GM12878 (cell line): ENCODE measurements around the gene SYMPK. TPM values are rescaled to one million over a fixed set of nuclear protein-coding genes. Genes with fewer than 3 reads are reported as not detected.

Source experiments
- ATAC-seq: fragments of 200-7000 bp; cut with Tn5 transposase; 3 replicates; pipeline ENCODE4 v1.9.1; 2020; ENCODE audit warnings: mild to moderate bottlenecking, moderate library complexity
- BruUV-seq: library from RNA; stranded (reverse); fragments of 400-500 nt; replicated peaks from 2 replicates; lab custom pipeline; 2021; lab: Mats Ljungman, UMichigan
- CTCF ChIA-PET: fragments of 300-600 bp; sonication (Branson Sonifier 250); formaldehyde crosslinking; extraction: SDS; loops from one replicate; lab custom pipeline; 2021; ENCODE audit warnings: inconsistent platforms; lab: Yijun Ruan, JAX
- POLR2A ChIA-PET: fragments of 350-600 bp; formaldehyde crosslinking; extraction: SDS; loops from one replicate; lab custom pipeline; 2021; ENCODE audit warnings: inconsistent platforms; lab: Charles Lee
- RAD21 ChIA-PET: fragments of 300-600 bp; sonication (Branson Sonifier 250); formaldehyde crosslinking; loops from one replicate; lab custom pipeline; 2023; ENCODE audit warnings: antibody characterized with exemption; ENCODE audit not compliant: unreplicated experiment; lab: Charles Lee
- SMC1A ChIA-PET: fragments of 300-600 bp; sonication (Branson Sonifier 250); formaldehyde crosslinking; loops from one replicate; lab custom pipeline; 2023; ENCODE audit not compliant: unreplicated experiment, uncharacterized antibody; lab: Charles Lee
- DNase-seq: peaks from one replicate; pipeline ENCODE4 v3.0.0-alpha.2; 2011; ENCODE audit warnings: low read depth, low spot score
- FAIRE-seq: peaks from 3 replicates; lab custom pipeline; 2011; peaks lifted over from hg19 to GRCh38; lab: Jason Lieb, UNC
- H2AFZ ChIP-seq: 2 replicates; pipeline ENCODE4 v1.6.0; 2011; ENCODE audit warnings: low read depth, low read length, control low read depth; ENCODE audit not compliant: control insufficient read depth
- H3K27ac ChIP-seq: 2 replicates; pipeline ENCODE4 v1.5.1; 2011; ENCODE audit warnings: control low read depth; ENCODE audit not compliant: control insufficient read depth, insufficient read depth
- H3K27me3 ChIP-seq, 2 experiments: replicated peaks in 1 of 2; 2 replicates each; pipeline versions ENCODE4 v1.6.0 to v1.6.1; 2011; ENCODE audit warnings: low read length in 1 of 2; ENCODE audit not compliant: control insufficient read depth in 2 of 2, insufficient read depth in 2 of 2
- H3K36me3 ChIP-seq, 2 experiments: 2 replicates each; pipeline ENCODE4 v1.5.1; 2011; ENCODE audit warnings: low read length in 1 of 2; ENCODE audit not compliant: control insufficient read depth in 2 of 2, insufficient read depth in 2 of 2
- H3K4me1 ChIP-seq: 2 replicates; pipeline ENCODE4 v1.6.1; 2011; ENCODE audit warnings: mild to moderate bottlenecking, low read length, moderate library complexity, mixed read lengths; ENCODE audit not compliant: control insufficient read depth, insufficient read depth
- H3K4me2 ChIP-seq: 2 replicates; pipeline ENCODE4 v1.6.0; 2011; ENCODE audit warnings: control low read depth; ENCODE audit not compliant: control insufficient read depth, insufficient read depth
- H3K4me3 ChIP-seq: fragments of 200-600 bp; sonication (generic); 2 replicates; pipeline ENCODE4 v1.5.1; 2016
- H3K79me2 ChIP-seq: 2 replicates; pipeline ENCODE4 v1.6.0; 2011; ENCODE audit warnings: low read length; ENCODE audit not compliant: control insufficient read depth, insufficient read depth
- H3K9ac ChIP-seq: 2 replicates; pipeline ENCODE4 v1.8.0; 2011; ENCODE audit warnings: low read length, control low read depth, mixed read lengths; ENCODE audit not compliant: control insufficient read depth, insufficient read depth
- H3K9me3 ChIP-seq: replicated peaks from 3 replicates; pipeline ENCODE4 v1.5.1; 2011; ENCODE audit warnings: mild to moderate bottlenecking, low read length; ENCODE audit not compliant: control insufficient read depth, insufficient read depth
- H4K20me1 ChIP-seq: 2 replicates; pipeline ENCODE4 v1.6.0; 2011; ENCODE audit not compliant: control insufficient read depth, insufficient read depth
- BCL11A ChIP-seq: IDR thresholded peaks from 2 replicates; pipeline ENCODE4 v1.6.1; 2011; ENCODE audit warnings: low read depth, low read length
- EED ChIP-seq: sonication (generic); IDR thresholded peaks from 2 replicates; pipeline ENCODE4 v1.6.1; 2016; ENCODE audit warnings: antibody characterized with exemption, low read depth
- EGR1 ChIP-seq, 2 experiments: IDR thresholded peaks; 1 replicate in 1 of 2; 2 replicates in 1 of 2; pipeline ENCODE4 v1.6.1; 2011 to 2012; ENCODE audit warnings: low read depth in 2 of 2, low read length in 2 of 2, borderline replicate concordance in 1 of 2, mild to moderate bottlenecking in 1 of 2, moderate library complexity in 1 of 2
- ETV6 ChIP-seq, 2 experiments: fragments of 450-650 bp in 1 of 2; IDR thresholded peaks in 1 of 2; conservative IDR thresholded peaks in 1 of 2; 2 replicates each; pipeline ENCODE4 v1.6.1; 2014; ENCODE audit warnings: antibody characterized with exemption in 1 of 2, borderline replicate concordance in 1 of 2, low read depth in 1 of 2, mild to moderate bottlenecking in 1 of 2, moderate library complexity in 1 of 2
- IKZF1 ChIP-seq: fragments of 450-650 bp; conservative IDR thresholded peaks from 2 replicates; pipeline ENCODE4 v1.6.1; 2017; ENCODE audit warnings: antibody characterized with exemption, mild to moderate bottlenecking
- IKZF2 ChIP-seq, 2 experiments: fragments of 450-650 bp; IDR thresholded peaks; 2 replicates each; pipeline ENCODE4 v1.6.1; 2017; ENCODE audit warnings: mild to moderate bottlenecking in 2 of 2, moderate library complexity in 2 of 2
- JUNB ChIP-seq: IDR thresholded peaks from 2 replicates; pipeline ENCODE4 v1.6.1; 2016; ENCODE audit warnings: antibody characterized with exemption, mild to moderate bottlenecking
- MLLT1 ChIP-seq: fragments of 450-650 bp; IDR thresholded peaks from 2 replicates; pipeline ENCODE4 v1.6.1; 2016; ENCODE audit warnings: mild to moderate bottlenecking
- MTA2 ChIP-seq: fragments of 450-650 bp; IDR thresholded peaks from 2 replicates; pipeline ENCODE4 v1.6.1; 2016; ENCODE audit warnings: low read depth, mild to moderate bottlenecking, moderate library complexity
- NFIC ChIP-seq: IDR thresholded peaks from 2 replicates; pipeline ENCODE4 v1.6.1; 2012; ENCODE audit warnings: low read depth, mild to moderate bottlenecking, inconsistent platforms, low read length, moderate library complexity
- NFYB ChIP-seq: IDR thresholded peaks from 2 replicates; pipeline ENCODE4 v1.6.1; 2011; ENCODE audit warnings: low read depth, mild to moderate bottlenecking, low read length, improper control_type of control experiment, moderate library complexity; ENCODE audit not compliant: insufficient read depth
- PAX5 ChIP-seq: IDR thresholded peaks from 2 replicates; pipeline ENCODE4 v1.6.1; 2011; ENCODE audit warnings: low read depth, low read length, borderline replicate concordance
- RBBP5 ChIP-seq: fragments of 200-600 bp; sonication (generic); conservative IDR thresholded peaks from 2 replicates; pipeline ENCODE4 v1.6.1; 2016
- RELB ChIP-seq: fragments of 450-650 bp; IDR thresholded peaks from 2 replicates; pipeline ENCODE4 v1.6.1; 2017; ENCODE audit warnings: low read depth, mild to moderate bottlenecking, moderate library complexity
- RUNX3 ChIP-seq: IDR thresholded peaks from 2 replicates; pipeline ENCODE4 v1.6.1; 2012; ENCODE audit warnings: low read length, inconsistent platforms
- TBL1XR1 ChIP-seq: IDR thresholded peaks from 2 replicates; pipeline ENCODE4 v1.6.1; 2012; ENCODE audit warnings: low read depth, low read length, improper control_type of control experiment
- ZNF592 ChIP-seq: fragments of 450-650 bp; IDR thresholded peaks from 2 replicates; pipeline ENCODE4 v1.6.1; 2017; ENCODE audit warnings: mild to moderate bottlenecking, moderate library complexity
- whole genome bisulfite sequencing: methylation state at CpG from one replicate; pipeline ENCODE4 v1.1.6; 2016; ENCODE audit warnings: low lambda C conversion rate; ENCODE audit not compliant: insufficient replicate concordance, insufficient coverage; ENCODE audit errors: missing lambda C conversion rate; 5-methylcytosine and 5-hydroxymethylcytosine counted together
- in situ Hi-C: fragments of 300-500 bp; cut with MboI; formaldehyde crosslinking; loops from 9 replicates; pipeline ENCODE4 v1.14.3; 2018; ENCODE audit warnings: mixed read lengths
- intact Hi-C: fragments of 100-400 bp; cut with micrococcal nuclease; formaldehyde crosslinking; loops from one replicate; pipeline ENCODE4 v1.14.2; 2022; ENCODE audit not compliant: unreplicated experiment
- polyA plus RNA-seq, 11 experiments: library from polyadenylated mRNA; depleted of rRNA in 4 of 11; unstranded in 6 of 11; stranded (reverse) in 5 of 11; fragments of >200 nt; fragmentation: Nextera tagmentation in 4 of 11; fragmentation: Illumina TruSeq in 1 of 11; extraction: Ambion mirVana in 4 of 11; extraction: Trizol in 1 of 11; gene quantifications; 1 replicate in 1 of 11; 2 replicates in 10 of 11; pipeline versions ENCODE4 v1.2.1 to v1.2.3, GENCODE V29; 2011 to 2016; ENCODE audit warnings: inconsistent platforms in 2 of 11, missing spikeins in 2 of 11, low read depth in 1 of 11
- total RNA-seq, 4 experiments: library from RNA; depleted of rRNA in 3 of 4; stranded (reverse); fragments of >200 nt in 3 of 4; fragmentation: Illumina TruSeq in 1 of 4; extraction: Trizol in 1 of 4; gene quantifications; 2 replicates each; pipeline versions ENCODE4 v1.2.1 to v1.2.3, GENCODE V29; 2013 to 2021

Gene SYMPK
- total and polyA plus RNA-seq, 10 of the 15 experiments (the other 5 are each of a cell fraction or from before 2014, with no cell fraction given), result 0.49 to 109 (median 42.5) TPM

GRCh38 chr19:45790942-45791341 is 72.0 kb downstream of the SYMPK start:
- Histone ChIP-seq H3K4me1 (peaks cover 14% of the 10 kb centered on the region), H3K79me2 (peaks cover 19% of the 10 kb centered on the region), H3K4me3 (peak overlapping the region; percentile 98; the same call in 1 of the 2 replicates), H4K20me1 (no peaks in the 10 kb centered on the region), H3K27me3 (no peaks in the 10 kb centered on the region), H2AFZ (no peak overlapping the region), H3K4me2 (peak overlapping the region; percentile 32), H3K27ac (no peak overlapping the region), H3K36me3 (peaks cover 2 to 12% of the 10 kb centered on the region in 2 experiments; a peak in 3 of 4 replicates), H3K9ac (no peak overlapping the region), H3K9me3 (no peaks in the 10 kb centered on the region)
- no TSS peak for BruUV-seq
- peak; percentile 16 for ATAC-seq
- WGBS, result 24% methylated on average over 8 of the region's 8 CpGs
- in situ Hi-C loops (no loop called here), intact Hi-C loops (no loop called here)
- DNase-seq, result no peak
- CTCF ChIA-PET, result interaction anchor here (0.9 to 3.1 kb wide), 5 partner anchors 8 to 97 kb away, joined by 3 to 13 read pairs (median 4); partner anchors contain the start of gene SIX5
- SMC1A ChIA-PET, result no interaction called here
- FAIRE-seq, result no peak
- POLR2A ChIA-PET, result interaction anchor here (0.6 to 2.9 kb wide), 2 partner anchors 21 to 1787 kb away, joined by 3 to 20 read pairs; partner anchors contain the start of gene SIX5
- RAD21 ChIA-PET, result interaction anchor here (2.7 kb wide), 1 partner anchor 21 kb away, joined by 18 read pairs; the partner anchor contains the start of gene SIX5
- TF ChIP-seq BCL11A (0 out of 2 replicates have a peak, but pooled peaks have one; percentile 19), MTA2 (0 out of 2 replicates have a peak, but pooled peaks have one; percentile 11), ZNF592 (no peak), RBBP5 (no peak), NFIC (peak; percentile 43; the same call in 1 of the 2 replicates), TBL1XR1 (0 out of 2 replicates have a peak, but pooled peaks have one; percentile 38), ETV6 (conservative IDR thresholded peaks at IDR 0.05 in 1 of 2, IDR thresholded peaks at IDR 0.05 in 1 of 2; ENCODE audit: borderline replicate concordance in 1 of 2, low read depth in 1 of 2) (peak in 1 of 2 experiments; percentile 93; a peak in 2 of 4 replicates), MLLT1 (0 out of 2 replicates have a peak, but pooled peaks have one; percentile 33), EED (peak; percentile 71), IKZF2 (IDR thresholded peaks at IDR 0.05) (peak; percentile 39 to 40; a peak in 2 of 4 replicates), RUNX3 (peak; percentile 99), RELB (no peak), JUNB (no peak), PAX5 (peak; percentile 50; the same call in 1 of the 2 replicates), NFYB (no peak), EGR1 (IDR thresholded peaks at IDR 0.05; ENCODE audit: borderline replicate concordance in 1 of 2, low read depth in 2 of 2, low read length in 2 of 2) (peak in 1 of 2 experiments; percentile 71; a peak in 2 of 3 replicates), IKZF1 (peak; percentile 74)
